IMR-90 (cell line): Measurements from ENCODE around the gene ZNF529. TPM values are rescaled to one million over a fixed set of nuclear protein-coding genes. Genes with fewer than 3 reads are reported as not detected.

Source experiments
- polyA plus RNA-seq, 3 experiments: library from polyadenylated mRNA; depleted of rRNA; stranded (reverse); fragments of >200 nt; gene quantifications; 2 replicates each; pipeline ENCODE4 v1.2.3, GENCODE V29; 2012; ENCODE audit warnings: low replicate concordance in 1 of 3
- total RNA-seq: library from RNA; depleted of rRNA; stranded (reverse); fragments of >200 nt; gene quantifications from 2 replicates; pipeline ENCODE4 v1.2.3, GENCODE V29; 2012; rRNA removed

Gene ZNF529
- total and polyA plus RNA-seq, 2 of the 4 experiments (the other 2 are of a cell fraction), result 2.4 to 6.8 TPM

Other genes with a start within 250 kb of the ZNF529 start
- 2.0 and 2.2 TPM in 2 replicates for gene ZFP14, start 194.1 kb downstream of the ZNF529 start, total RNA-seq
- 0.46 and 0.67 TPM in 2 replicates for gene ZFP14, start 194.1 kb downstream of the ZNF529 start, polyA plus RNA-seq (2012; rRNA removed)
- gene ZFP82, start 154.6 kb downstream of the ZNF529 start, total RNA-seq, result 3.9 and 5.0 TPM in 2 replicates
- gene ZFP82, start 154.6 kb downstream of the ZNF529 start, polyA plus RNA-seq (2012; rRNA removed), result 1.4 and 1.6 TPM in 2 replicates
- gene ZNF566, start 83.7 kb downstream of the ZNF529 start, total RNA-seq, result 4.8 and 8.6 TPM in 2 replicates
- gene ZNF566, start 83.7 kb downstream of the ZNF529 start, polyA plus RNA-seq (2012; rRNA removed), result 1.3 and 3.0 TPM in 2 replicates
- 11.3 and 15.0 TPM in 2 replicates for gene ZNF260, start 45.0 kb downstream of the ZNF529 start, total RNA-seq
- 2.5 and 4.0 TPM in 2 replicates for gene ZNF260, start 45.0 kb downstream of the ZNF529 start, polyA plus RNA-seq (2012; rRNA removed)
- gene ZNF382, start 32.0 kb upstream of the ZNF529 start, total RNA-seq, result 1.9 and 4.5 TPM in 2 replicates
- 0.59 and 0.80 TPM in 2 replicates for gene ZNF382, start 32.0 kb upstream of the ZNF529 start, polyA plus RNA-seq (2012; rRNA removed)
- gene ZNF461, start 93.5 kb upstream of the ZNF529 start, total RNA-seq, result 9.1 and 12.8 TPM in 2 replicates
- gene ZNF461, start 93.5 kb upstream of the ZNF529 start, polyA plus RNA-seq (2012; rRNA removed), result 2.2 TPM in 2 replicates
- gene ZNF567, start 114.3 kb upstream of the ZNF529 start, total RNA-seq, result 5.3 and 6.1 TPM in 2 replicates
- 3.4 and 3.8 TPM in 2 replicates for gene ZNF567, start 114.3 kb upstream of the ZNF529 start, polyA plus RNA-seq (2012; rRNA removed)
- gene ZNF850, start 199.5 kb upstream of the ZNF529 start, total RNA-seq, result 7.2 and 8.3 TPM in 2 replicates
- 0.90 and 1.1 TPM in 2 replicates for gene ZNF850, start 199.5 kb upstream of the ZNF529 start, polyA plus RNA-seq (2012; rRNA removed)